ENCODE measurements around the gene NLRP9.

GRCh38 chr19:55675661-55676354 is 62.4 kb downstream of the NLRP9 start:
- TF ChIP-seq CTCF (IDR thresholded peaks at IDR 0.05) (no peak), POLR2A (IDR thresholded peaks at IDR 0.05) (no peak)

All from uterus (tissue), 2 donors.